Measurements from ENCODE around the gene PLIN5. TPM values are rescaled to one million over a fixed set of nuclear protein-coding genes. Genes with fewer than 3 reads are reported as not detected.

PLIN5 gene
- total and polyA plus RNA-seq, 2 of the 8 experiments (the other 6 are each of a cell fraction or from before 2014, with no cell fraction given), result 2.0 to 2.5 TPM

- H4K8ac ChIP-seq (ENCODE audit: extremely low read depth, insufficient read depth, low read length), result no peak overlapping the region
- H2BK12ac ChIP-seq (ENCODE audit: low read depth, low read length), result no peak overlapping the region
- H3K27me3 ChIP-seq (replicated peaks in 1 of 4; ENCODE audit: control insufficient read depth in 3 of 4, extremely low read depth in 1 of 4, insufficient read depth in 3 of 4, low read length in 3 of 4), result no peaks in the 10 kb centered on the region
- no peak overlapping the region for H4K91ac ChIP-seq (replicated peaks; ENCODE audit: insufficient read length, low read length)
- ChIA-PET POLR2A (ENCODE audit: partially characterized antibody) (interaction anchor here (2.0 to 4.1 kb wide), 2 partner anchors 9 to 29 kb away, joined by 4 to 15 read pairs; no protein-coding TSS in a partner anchor), CTCF (ENCODE audit: partially characterized antibody) (interaction anchor here (0.6 to 3.8 kb wide), 5 partner anchors 15 to 355 kb away, joined by 3 to 17 read pairs (median 3); no protein-coding TSS in a partner anchor)
- no peak overlapping the region for H3K27ac ChIP-seq (ENCODE audit: low read depth, low read length)
- FAIRE-seq (no peak), DNase-seq (ENCODE audit: low read depth in 1 of 2, low spot score in 2 of 2) (no peak)
- H3K14ac ChIP-seq (ENCODE audit: insufficient read length), result no peak overlapping the region
- WGBS, 2 experiments (ENCODE audit: extremely low coverage in 1 of 2, insufficient coverage in 1 of 2, insufficient read length in 1 of 2, insufficient replicate concordance in 2 of 2, low coverage in 1 of 2, low lambda C conversion rate in 2 of 2, missing lambda C conversion rate in 1 of 2), result 95% methylated on average over 15 of the region's 15 CpGs; no CpG with 5 or more reads in 1 of the 2 experiments
- no peak overlapping the region for H2BK5ac ChIP-seq (ENCODE audit: low read depth, low read length)
- H3K79me1 ChIP-seq (ENCODE audit: low read depth, low read length), result no peaks in the 10 kb centered on the region
- peaks cover 12 to 69% (median 26%) of the 10 kb centered on the region in 4 experiments for H3K36me3 ChIP-seq (ENCODE audit: control insufficient read depth in 2 of 4, insufficient read depth in 4 of 4, low read length in 3 of 4)
- H2BK120ac ChIP-seq (replicated peaks; ENCODE audit: low read depth, low read length), result no peak overlapping the region
- H2AFZ ChIP-seq (ENCODE audit: low read length), result no peak overlapping the region
- no peak overlapping the region for H3K4ac ChIP-seq (replicated peaks; ENCODE audit: insufficient read length, low read depth, low read length)
- no peaks in the 10 kb centered on the region for H3K79me2 ChIP-seq (ENCODE audit: control insufficient read depth in 1 of 2, insufficient read depth in 2 of 2, low read length in 2 of 2)
- H3K9me3 ChIP-seq (ENCODE audit: insufficient read depth in 2 of 2, low read depth in 1 of 2, low read length in 1 of 2), result no peaks in the 10 kb centered on the region
- H2AK5ac ChIP-seq (ENCODE audit: low read depth, low read length), result no peak overlapping the region
- no peak overlapping the region for H3K4me2 ChIP-seq (ENCODE audit: insufficient read depth in 1 of 2, low read depth in 2 of 2, low read length in 2 of 2)
- no peak overlapping the region for H2BK15ac ChIP-seq (ENCODE audit: low read length)
- no peak overlapping the region for H3K9ac ChIP-seq (replicated peaks in 1 of 4; ENCODE audit: extremely low read depth in 1 of 4, low read depth in 3 of 4, low read length in 3 of 4)
- no peaks in the 10 kb centered on the region for H3K23me2 ChIP-seq (ENCODE audit: low read depth, low read length)
- H4K5ac ChIP-seq (ENCODE audit: insufficient read length, low read depth, low read length), result no peak overlapping the region
- H3K56ac ChIP-seq (replicated peaks; ENCODE audit: insufficient read length, low read depth, low read length), result no peak overlapping the region
- H3K18ac ChIP-seq (ENCODE audit: extremely low read depth, low read length), result no peak overlapping the region
- no peak overlapping the region for H2BK20ac ChIP-seq (ENCODE audit: low read length)
- TF ChIP-seq CHD1 (IDR thresholded peaks at IDR 0.05; ENCODE audit: low read depth, low read length) (no peak), FOSL1 (IDR thresholded peaks at IDR 0.05; ENCODE audit: insufficient read depth, low read depth, low read length) (no peak), SIRT6 (IDR thresholded peaks at IDR 0.05; ENCODE audit: low read length) (no peak), MAFK (IDR thresholded peaks at IDR 0.05; ENCODE audit: low read depth, low read length) (no peak), SUZ12 (IDR thresholded peaks at IDR 0.05; ENCODE audit: low read length) (no peak)
- no peak overlapping the region for H3K23ac ChIP-seq (ENCODE audit: insufficient read length)
- H3K4me1 ChIP-seq (replicated peaks in 1 of 4; ENCODE audit: control insufficient read depth in 3 of 4, insufficient read depth in 4 of 4, low read length in 3 of 4), result no peaks in the 10 kb centered on the region
- peaks cover 4 to 17% of the 10 kb centered on the region in 2 experiments for H4K20me1 ChIP-seq (replicated peaks in 1 of 2; ENCODE audit: control insufficient read depth in 1 of 2, insufficient read depth in 2 of 2, low read length in 2 of 2)
- no peak overlapping the region for H3K4me3 ChIP-seq (ENCODE audit: extremely low read depth in 1 of 4, insufficient read depth in 2 of 4, low read depth in 3 of 4, low read length in 4 of 4)
Observed at GRCh38 chr19:4499855-4500254, 35.2 kb downstream of the PLIN5 start.
